Stimulated activated CD8-positive, alpha-beta memory T cell treated with anti-CD3 and anti-CD28 coated beads, Interleukin-7, amount 100 ng/mL, for 24 hours (primary cell): ENCODE measurements around the gene ALB.

Experiments used
- DNase-seq: peaks from one replicate; pipeline ENCODE4 v3.0.0-alpha.2; 2020; ENCODE audit warnings: low read depth

ALB gene

DNA sequence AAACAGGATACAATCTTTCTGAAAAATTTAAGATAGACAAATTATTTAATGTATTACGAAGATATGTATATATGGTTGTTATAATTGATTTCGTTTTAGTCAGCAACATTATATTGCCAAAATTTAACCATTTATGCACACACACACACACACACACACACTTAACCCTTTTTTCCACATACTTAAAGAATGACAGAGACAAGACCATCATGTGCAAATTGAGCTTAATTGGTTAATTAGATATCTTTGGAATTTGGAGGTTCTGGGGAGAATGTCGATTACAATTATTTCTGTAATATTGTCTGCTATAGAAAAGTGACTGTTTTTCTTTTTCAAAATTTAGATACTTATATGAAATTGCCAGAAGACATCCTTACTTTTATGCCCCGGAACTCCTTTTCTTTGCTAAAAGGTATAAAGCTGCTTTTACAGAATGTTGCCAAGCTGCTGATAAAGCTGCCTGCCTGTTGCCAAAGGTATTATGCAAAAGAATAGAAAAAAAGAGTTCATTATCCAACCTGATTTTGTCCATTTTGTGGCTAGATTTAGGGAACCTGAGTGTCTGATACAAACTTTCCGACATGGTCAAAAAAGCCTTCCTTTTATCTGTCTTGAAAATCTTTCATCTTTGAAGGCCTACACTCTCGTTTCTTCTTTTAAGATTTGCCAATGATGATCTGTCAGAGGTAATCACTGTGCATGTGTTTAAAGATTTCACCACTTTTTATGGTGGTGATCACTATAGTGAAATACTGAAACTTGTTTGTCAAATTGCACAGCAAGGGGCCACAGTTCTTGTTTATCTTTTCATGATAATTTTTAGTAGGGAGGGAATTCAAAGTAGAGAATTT is 5.2 kb downstream of the ALB start:
- DNase-seq = no peak

DNA sequence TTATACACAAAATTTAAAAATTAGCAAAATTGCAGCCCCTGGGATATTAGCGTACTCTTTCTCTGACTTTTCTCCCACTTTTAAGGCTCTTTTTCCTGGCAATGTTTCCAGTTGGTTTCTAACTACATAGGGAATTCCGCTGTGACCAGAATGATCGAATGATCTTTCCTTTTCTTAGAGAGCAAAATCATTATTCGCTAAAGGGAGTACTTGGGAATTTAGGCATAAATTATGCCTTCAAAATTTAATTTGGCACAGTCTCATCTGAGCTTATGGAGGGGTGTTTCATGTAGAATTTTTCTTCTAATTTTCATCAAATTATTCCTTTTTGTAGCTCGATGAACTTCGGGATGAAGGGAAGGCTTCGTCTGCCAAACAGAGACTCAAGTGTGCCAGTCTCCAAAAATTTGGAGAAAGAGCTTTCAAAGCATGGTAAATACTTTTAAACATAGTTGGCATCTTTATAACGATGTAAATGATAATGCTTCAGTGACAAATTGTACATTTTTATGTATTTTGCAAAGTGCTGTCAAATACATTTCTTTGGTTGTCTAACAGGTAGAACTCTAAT is 6.0 kb downstream of the ALB start:
- DNase-seq = no peak

DNA sequence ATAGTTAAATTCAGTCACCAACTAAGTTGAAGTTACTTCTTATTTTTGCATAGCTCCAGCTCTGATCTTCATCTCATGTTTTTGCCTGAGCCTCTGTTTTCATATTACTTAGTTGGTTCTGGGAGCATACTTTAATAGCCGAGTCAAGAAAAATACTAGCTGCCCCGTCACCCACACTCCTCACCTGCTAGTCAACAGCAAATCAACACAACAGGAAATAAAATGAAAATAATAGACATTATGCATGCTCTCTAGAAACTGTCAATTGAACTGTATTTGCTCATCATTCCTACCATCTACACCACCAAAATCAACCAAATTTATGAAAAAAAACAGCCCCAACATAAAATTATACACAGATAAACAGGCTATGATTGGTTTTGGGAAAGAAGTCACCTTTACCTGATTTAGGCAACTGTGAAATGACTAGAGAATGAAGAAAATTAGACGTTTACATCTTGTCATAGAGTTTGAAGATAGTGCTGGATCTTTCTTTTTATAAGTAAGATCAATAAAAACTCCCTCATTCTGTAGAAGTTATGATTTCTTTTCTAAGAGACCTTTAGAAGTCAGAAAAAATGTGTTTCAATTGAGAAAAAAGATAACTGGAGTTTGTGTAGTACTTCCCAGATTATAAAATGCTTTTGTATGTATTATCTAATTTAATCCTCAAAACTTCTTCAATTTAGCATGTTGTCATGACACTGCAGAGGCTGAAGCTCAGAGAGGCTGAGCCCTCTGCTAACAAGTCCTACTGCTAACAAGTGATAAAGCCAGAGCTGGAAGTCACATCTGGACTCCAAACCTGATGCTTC is 7.0 kb downstream of the ALB start:
- no peak for DNase-seq

DNA sequence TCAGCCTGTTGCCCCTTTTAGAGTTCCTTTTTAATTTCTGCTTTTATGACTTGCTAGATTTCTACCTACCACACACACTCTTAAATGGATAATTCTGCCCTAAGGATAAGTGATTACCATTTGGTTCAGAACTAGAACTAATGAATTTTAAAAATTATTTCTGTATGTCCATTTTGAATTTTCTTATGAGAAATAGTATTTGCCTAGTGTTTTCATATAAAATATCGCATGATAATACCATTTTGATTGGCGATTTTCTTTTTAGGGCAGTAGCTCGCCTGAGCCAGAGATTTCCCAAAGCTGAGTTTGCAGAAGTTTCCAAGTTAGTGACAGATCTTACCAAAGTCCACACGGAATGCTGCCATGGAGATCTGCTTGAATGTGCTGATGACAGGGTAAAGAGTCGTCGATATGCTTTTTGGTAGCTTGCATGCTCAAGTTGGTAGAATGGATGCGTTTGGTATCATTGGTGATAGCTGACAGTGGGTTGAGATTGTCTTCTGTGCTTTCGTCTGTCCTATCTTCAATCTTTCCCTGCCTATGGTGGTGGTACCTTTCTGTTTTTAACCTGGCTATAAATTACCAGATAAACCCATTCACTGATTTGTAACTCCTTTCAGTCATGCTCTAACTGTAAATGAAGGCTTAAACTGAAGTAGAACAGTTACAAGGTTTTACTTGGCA is 7.8 kb downstream of the ALB start:
- no peak for DNase-seq

DNA sequence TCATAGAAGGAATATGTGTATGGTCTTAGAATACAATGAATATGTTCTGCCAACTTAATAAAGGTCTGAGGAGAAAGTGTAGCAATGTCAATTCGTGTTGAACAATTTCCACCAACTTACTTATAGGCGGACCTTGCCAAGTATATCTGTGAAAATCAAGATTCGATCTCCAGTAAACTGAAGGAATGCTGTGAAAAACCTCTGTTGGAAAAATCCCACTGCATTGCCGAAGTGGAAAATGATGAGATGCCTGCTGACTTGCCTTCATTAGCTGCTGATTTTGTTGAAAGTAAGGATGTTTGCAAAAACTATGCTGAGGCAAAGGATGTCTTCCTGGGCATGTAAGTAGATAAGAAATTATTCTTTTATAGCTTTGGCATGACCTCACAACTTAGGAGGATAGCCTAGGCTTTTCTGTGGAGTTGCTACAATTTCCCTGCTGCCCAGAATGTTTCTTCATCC is 9.2 kb downstream of the ALB start:
- DNase-seq = no peak

DNA sequence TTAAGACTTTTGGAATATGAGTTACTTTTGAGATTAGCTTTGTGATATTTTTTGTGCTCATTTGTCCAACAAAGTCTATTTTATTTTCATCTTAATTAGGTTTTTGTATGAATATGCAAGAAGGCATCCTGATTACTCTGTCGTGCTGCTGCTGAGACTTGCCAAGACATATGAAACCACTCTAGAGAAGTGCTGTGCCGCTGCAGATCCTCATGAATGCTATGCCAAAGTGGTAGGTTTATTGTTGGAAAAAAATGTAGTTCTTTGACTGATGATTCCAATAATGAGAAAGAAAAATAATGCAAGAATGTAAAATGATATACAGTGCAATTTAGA is 10.8 kb downstream of the ALB start:
- no peak for DNase-seq

DNA sequence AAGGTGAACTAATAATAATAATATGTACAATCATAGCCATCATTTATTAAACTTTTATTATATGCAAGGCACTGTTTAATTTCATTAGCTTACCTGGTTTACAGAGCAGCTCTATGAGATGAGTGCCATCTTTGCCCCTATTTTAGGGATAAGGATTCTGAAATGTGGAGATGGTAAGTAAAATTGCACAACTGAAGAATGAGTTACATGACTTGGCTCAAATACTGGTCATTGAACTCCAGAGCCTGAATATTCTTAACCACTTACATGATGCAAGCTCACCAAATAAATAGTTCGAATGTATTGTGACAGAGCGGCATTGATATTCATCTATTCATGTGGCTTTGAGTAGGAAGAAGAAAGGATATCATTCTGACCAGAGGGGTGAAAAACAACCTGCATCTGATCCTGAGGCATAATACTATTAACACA is 11.7 kb downstream of the ALB start:
- no peak for DNase-seq

DNA sequence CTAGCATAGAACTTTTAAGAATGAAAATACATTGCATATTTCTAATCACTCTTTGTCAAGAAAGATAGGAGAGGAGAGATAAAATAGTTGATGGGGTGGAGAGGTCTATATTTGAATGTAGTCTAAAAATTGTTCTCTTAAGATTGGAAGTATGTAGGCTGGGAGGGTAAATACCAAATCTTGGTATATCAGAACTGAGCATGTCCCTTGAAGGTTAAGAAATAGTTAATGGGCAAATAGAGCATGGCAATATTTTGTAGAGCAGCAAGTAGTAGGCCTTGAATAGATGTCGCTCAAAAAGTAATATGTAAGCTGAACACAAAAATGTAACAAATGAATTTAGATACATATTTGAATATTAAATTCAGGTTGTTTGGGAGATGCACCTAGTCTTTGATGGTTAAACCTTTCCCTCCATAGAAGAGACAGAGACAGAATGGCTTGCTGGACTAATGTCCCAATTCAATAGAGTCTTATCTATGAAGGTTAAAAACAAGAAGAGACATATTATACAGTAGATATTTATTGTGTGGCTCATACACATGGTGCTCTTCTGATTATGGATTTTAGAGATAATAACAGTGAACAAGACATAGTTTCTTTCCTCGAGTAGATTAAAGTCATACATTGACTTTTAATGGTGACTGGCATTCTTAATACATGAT is 12.5 kb downstream of the ALB start:
- DNase-seq = no peak

DNA sequence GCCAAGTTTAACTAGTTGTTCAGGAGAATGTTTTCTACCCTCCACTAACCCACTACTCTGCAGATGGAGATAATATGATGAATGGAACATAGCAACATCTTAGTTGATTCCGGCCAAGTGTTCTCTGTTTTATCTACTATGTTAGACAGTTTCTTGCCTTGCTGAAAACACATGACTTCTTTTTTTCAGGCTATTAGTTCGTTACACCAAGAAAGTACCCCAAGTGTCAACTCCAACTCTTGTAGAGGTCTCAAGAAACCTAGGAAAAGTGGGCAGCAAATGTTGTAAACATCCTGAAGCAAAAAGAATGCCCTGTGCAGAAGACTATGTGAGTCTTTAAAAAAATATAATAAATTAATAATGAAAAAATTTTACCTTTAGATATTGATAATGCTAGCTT is 13.3 kb downstream of the ALB start:
- DNase-seq = no peak

DNA sequence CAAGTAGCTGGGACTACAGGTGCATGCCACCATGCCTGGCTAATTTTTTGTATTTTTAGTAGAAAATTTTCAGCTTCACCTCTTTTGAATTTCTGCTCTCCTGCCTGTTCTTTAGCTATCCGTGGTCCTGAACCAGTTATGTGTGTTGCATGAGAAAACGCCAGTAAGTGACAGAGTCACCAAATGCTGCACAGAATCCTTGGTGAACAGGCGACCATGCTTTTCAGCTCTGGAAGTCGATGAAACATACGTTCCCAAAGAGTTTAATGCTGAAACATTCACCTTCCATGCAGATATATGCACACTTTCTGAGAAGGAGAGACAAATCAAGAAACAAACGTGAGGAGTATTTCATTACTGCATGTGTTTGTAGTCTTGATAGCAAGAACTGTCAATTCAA is 13.9 kb downstream of the ALB start:
- no peak for DNase-seq

DNA sequence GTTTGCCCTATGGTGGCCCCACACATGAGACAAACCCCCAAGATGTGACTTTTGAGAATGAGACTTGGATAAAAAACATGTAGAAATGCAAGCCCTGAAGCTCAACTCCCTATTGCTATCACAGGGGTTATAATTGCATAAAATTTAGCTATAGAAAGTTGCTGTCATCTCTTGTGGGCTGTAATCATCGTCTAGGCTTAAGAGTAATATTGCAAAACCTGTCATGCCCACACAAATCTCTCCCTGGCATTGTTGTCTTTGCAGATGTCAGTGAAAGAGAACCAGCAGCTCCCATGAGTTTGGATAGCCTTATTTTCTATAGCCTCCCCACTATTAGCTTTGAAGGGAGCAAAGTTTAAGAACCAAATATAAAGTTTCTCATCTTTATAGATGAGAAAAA is 14.6 kb downstream of the ALB start:
- DNase-seq = no peak

DNA sequence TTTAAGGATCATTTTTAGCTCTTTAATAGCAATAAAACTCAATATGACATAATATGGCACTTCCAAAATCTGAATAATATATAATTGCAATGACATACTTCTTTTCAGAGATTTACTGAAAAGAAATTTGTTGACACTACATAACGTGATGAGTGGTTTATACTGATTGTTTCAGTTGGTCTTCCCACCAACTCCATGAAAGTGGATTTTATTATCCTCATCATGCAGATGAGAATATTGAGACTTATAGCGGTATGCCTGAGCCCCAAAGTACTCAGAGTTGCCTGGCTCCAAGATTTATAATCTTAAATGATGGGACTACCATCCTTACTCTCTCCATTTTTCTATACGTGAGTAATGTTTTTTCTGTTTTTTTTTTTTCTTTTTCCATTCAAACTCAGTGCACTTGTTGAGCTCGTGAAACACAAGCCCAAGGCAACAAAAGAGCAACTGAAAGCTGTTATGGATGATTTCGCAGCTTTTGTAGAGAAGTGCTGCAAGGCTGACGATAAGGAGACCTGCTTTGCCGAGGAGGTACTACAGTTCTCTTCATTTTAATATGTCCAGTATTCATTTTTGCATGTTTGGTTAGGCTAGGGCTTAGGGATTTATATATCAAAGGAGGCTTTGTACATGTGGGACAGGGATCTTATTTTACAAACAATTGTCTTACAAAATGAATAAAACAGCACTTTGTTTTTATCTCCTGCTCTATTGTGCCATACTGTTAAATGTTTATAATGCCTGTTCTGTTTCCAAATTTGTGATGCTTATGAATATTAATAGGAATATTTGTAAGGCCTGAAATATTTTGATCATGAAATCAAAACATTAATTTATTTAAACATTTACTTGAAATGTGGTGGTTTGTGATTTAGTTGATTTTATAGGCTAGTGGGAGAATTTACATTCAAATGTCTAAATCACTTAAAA is 15.3 kb downstream of the ALB start:
- no peak for DNase-seq

DNA sequence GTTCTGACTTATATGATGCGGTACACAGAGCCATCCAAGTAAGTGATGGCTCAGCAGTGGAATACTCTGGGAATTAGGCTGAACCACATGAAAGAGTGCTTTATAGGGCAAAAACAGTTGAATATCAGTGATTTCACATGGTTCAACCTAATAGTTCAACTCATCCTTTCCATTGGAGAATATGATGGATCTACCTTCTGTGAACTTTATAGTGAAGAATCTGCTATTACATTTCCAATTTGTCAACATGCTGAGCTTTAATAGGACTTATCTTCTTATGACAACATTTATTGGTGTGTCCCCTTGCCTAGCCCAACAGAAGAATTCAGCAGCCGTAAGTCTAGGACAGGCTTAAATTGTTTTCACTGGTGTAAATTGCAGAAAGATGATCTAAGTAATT is 16.5 kb downstream of the ALB start:
- no peak for DNase-seq

DNA sequence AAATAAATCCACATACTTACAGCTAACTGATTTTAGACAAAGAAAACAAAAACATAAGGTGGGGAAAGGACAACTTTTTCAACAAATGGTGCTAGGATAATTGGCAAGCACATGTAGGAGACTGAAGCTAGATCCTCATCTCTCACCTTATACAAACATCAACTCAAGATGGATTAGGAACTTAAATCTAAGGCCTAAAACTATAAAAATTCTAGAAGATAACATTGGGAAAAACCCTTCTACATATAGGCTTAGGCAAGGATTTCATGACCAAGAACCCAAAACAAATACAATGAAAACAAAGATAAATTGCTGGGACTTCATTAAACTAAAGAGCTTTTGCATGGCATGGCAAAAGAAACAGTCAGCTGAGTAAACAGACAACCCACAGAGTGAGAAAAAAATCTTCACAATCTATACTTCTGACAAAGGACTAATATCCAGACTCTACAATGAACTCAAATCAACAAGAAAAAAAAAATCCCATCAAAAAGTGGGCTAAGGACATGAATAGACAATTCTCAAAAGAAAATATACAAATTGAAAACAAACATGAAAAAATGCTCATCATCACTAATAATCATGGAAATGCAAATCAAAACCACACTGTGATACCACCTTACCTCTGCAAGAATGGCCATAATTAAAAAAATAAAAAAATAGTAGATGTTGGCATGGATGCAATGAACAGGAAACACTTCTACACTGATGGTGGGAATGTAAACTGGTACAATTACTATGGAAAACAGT is 17.8 kb downstream of the ALB start:
- no peak for DNase-seq

DNA sequence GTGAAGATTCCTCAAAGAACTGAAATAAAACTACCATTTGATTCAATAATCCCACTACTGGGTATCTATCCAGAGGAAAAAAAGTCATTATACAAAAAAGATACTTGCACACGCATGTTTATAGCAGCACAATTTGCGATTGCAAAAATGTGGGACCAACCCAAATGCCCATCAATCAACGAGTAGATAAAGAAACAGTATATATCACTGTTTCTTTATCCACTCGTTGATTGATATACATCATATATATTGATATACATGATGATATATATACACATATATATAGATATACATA is 18.3 kb downstream of the ALB start:
- DNase-seq = no peak

DNA sequence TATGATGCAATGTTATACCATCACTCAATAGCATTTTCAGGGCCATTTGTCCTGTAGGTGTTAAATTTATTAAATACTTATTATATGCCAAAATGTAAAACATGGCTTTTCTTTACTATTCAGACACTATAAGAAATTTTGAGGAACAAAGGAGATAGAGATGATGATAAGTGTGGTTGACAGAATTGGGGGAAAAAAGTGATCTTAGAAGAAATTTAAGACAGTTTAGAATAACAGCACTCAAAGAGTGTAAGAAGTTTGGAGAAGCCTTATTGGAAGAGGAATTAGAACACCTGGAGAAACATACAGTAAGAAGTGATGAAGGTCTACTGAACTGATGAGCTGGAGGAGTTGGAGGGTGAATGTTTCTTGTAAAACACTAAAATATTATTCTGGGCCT is 19.1 kb downstream of the ALB start:
- no peak for DNase-seq

DNA sequence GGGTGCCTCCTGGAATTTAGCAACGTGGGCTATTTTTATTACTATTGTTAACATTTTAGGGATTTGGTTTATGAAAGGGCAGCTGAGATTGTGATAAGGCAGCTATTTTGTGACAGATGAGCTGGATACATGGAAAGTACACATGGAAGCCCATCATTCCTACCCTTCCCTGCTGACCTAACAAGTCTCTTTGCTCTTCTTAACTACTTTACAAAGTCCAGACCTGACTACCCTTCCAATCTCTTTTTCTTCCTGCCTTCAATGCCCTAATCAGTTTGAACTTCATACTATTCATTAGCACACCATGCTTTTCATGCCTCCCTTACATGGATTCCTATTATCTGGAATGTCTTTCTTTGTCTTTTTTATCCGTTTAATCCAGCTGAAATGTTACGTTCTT is 22.6 kb downstream of the ALB start:
- no peak for DNase-seq

DNA sequence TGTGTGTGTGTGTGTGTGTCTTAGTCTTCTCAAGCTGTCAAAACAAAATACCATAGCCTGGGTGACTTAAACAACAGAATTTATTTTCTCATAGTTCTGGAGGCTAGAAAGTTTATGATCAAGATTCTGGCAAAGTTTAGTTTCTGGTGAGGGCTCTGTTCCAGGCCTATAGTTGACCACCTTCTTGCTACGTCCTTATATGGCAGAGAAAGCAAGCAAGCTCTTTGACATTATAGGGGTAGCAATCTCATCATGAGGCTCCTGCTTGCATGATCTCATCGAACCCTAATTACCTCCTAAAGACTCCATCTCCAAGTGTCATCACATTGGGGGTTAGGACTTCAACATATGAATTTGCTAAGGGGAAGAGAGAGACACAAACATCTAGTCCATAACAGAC is 25.0 kb downstream of the ALB start:
- no peak for DNase-seq

DNA sequence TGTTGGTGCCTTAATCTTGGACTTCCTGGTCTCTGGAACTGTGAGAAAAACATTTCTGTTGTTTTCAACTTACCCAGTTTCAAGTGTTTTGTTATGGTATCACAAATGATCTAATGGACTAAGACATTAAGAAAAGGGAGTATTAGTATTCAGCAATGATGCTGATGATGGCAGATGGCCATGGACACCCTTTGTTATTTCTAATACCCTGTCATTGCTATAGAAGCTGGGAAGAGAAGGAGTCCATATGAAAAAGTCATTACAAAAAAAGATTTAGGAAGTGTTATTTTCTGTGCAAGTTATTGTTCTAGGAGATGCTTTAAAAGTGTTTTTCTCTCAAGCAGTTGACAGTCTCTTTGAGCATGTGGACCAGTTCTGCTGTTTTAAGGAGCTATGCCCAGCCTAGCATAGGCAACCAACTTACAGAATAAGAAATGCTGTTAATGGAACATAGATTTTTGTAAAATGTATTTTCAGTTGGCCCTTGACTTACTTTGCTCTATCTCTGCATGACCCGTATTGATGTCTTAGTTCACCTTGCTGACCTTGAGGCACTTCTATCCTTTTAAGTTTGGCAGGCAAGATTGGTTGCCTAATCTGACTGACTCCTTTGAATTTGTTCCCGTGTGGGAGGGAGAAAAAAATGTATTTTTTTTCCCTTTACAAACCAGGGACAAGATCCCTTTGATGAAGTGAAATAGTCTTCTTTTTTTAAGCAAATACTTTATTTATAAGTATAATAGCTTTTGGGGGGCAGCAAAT is 25.9 kb downstream of the ALB start:
- DNase-seq = no peak

DNA sequence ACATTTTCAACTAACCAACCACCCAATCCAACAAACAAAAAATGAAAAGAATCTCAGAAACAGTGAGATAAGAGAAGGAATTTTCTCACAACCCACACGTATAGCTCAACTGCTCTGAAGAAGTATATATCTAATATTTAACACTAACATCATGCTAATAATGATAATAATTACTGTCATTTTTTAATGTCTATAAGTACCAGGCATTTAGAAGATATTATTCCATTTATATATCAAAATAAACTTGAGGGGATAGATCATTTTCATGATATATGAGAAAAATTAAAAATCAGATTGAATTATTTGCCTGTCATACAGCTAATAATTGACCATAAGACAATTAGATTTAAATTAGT is 27.7 kb downstream of the ALB start:
- DNase-seq = no peak
